ENCODE results near the gene ITPR1. TPM values are rescaled to one million over a fixed set of nuclear protein-coding genes. Genes with fewer than 3 reads are reported as not detected.

Gene ITPR1
- total RNA-seq, 1 donor = 16.4 TPM

- TF ChIP-seq CTCF (IDR thresholded peaks at IDR 0.05; ENCODE audit: insufficient read depth, low read depth, low read length) = no peak
- H3K4me3 ChIP-seq (ENCODE audit: low read depth, low read length) = no peak overlapping the region
- DNase-seq (ENCODE audit: low read depth) = no peak
Observed at GRCh38 chr3:4799266-4800256, 306.4 kb downstream of the ITPR1 start.

GRCh38 chr3:4800595-4800994 lies 307.4 kb downstream of the ITPR1 start:
- H3K4me3 ChIP-seq (ENCODE audit: low read depth, low read length) = no peak overlapping the region
- no peak for TF ChIP-seq CTCF (IDR thresholded peaks at IDR 0.05; ENCODE audit: insufficient read depth, low read depth, low read length)
- no peak for DNase-seq (ENCODE audit: low read depth)

GRCh38 chr3:4801892-4802291 lies 308.7 kb downstream of the ITPR1 start:
- no peak overlapping the region for H3K4me3 ChIP-seq (ENCODE audit: low read depth, low read length)
- no peak for DNase-seq (ENCODE audit: low read depth)
- no peak for TF ChIP-seq CTCF (IDR thresholded peaks at IDR 0.05; ENCODE audit: insufficient read depth, low read depth, low read length)

GRCh38 chr3:4802903-4803302 lies 309.8 kb downstream of the ITPR1 start:
- H3K4me3 ChIP-seq (ENCODE audit: low read depth, low read length) = no peak overlapping the region
- no peak for DNase-seq (ENCODE audit: low read depth)
- TF ChIP-seq CTCF (IDR thresholded peaks at IDR 0.05; ENCODE audit: insufficient read depth, low read depth, low read length) = no peak

GRCh38 chr3:4804161-4805058 lies 311.3 kb downstream of the ITPR1 start:
- no peak for DNase-seq (ENCODE audit: low read depth)
- TF ChIP-seq CTCF (IDR thresholded peaks at IDR 0.05; ENCODE audit: insufficient read depth, low read depth, low read length) = no peak
- H3K4me3 ChIP-seq (ENCODE audit: low read depth, low read length) = no peak overlapping the region

- TF ChIP-seq CTCF (IDR thresholded peaks at IDR 0.05; ENCODE audit: insufficient read depth, low read depth, low read length) = no peak
- DNase-seq (ENCODE audit: low read depth) = no peak
- no peak overlapping the region for H3K4me3 ChIP-seq (ENCODE audit: low read depth, low read length)
Observed at GRCh38 chr3:4805662-4806061, 312.5 kb downstream of the ITPR1 start.

All from fibroblast of villous mesenchyme (primary cell).